K562 (cell line): ENCODE results near the gene MPND.

ENCODE experiments used
- CTCF ChIP-seq, 3 experiments: IDR thresholded peaks in 2 of 3; conservative IDR thresholded peaks in 1 of 3; 2 replicates each; pipeline ENCODE4 v1.5.1; 2011 to 2012; ENCODE audit warnings: low read length in 3 of 3, mild to moderate bottlenecking in 3 of 3, control low read depth in 2 of 3, improper control_type of control experiment in 1 of 3, inconsistent platforms in 1 of 3, low read depth in 1 of 3, mixed read lengths in 1 of 3, moderate library complexity in 1 of 3; ENCODE audit not compliant: insufficient read depth in 2 of 3
- EP300 ChIP-seq: IDR thresholded peaks from 2 replicates; pipeline ENCODE4 v1.6.1; 2012; ENCODE audit warnings: low read length, improper control_type of control experiment
- ETV5 ChIP-seq: sonication (generic); formaldehyde crosslinking; IDR thresholded peaks from 2 replicates; pipeline ENCODE4 v1.4.0; 2020; ENCODE audit warnings: low read depth, mild to moderate bottlenecking, missing genetic modification reagents
- HDGF ChIP-seq: fragments of 450-650 bp; IDR thresholded peaks from 2 replicates; pipeline ENCODE4 v1.6.1; 2016
- KAT8 ChIP-seq: fragments of 450-650 bp; IDR thresholded peaks from 2 replicates; pipeline ENCODE4 v1.6.1; 2016; ENCODE audit warnings: low read depth, mild to moderate bottlenecking
- KDM1A ChIP-seq, 2 experiments: fragments of 450-650 bp; IDR thresholded peaks; 2 replicates each; pipeline ENCODE4 v1.6.1; 2016; ENCODE audit warnings: mild to moderate bottlenecking in 2 of 2
- LARP7 ChIP-seq: fragments of 450-650 bp; IDR thresholded peaks from 2 replicates; pipeline ENCODE4 v1.6.1; 2016
- NR3C1 ChIP-seq: sonication (generic); formaldehyde crosslinking; IDR thresholded peaks from 2 replicates; pipeline ENCODE4 v1.8.1; 2022; ENCODE audit warnings: missing genetic modification reagents
- RNF2 ChIP-seq: sonication (generic); IDR thresholded peaks from 2 replicates; pipeline ENCODE4 v1.6.1; 2016
- U2AF1 ChIP-seq: fragments of 200-400 bp; formaldehyde crosslinking; optimal IDR thresholded peaks from 2 replicates; pipeline ENCODE3; 2017; ENCODE audit warnings: mild to moderate bottlenecking, low read depth, low read length, moderate library complexity
- ZNF175 ChIP-seq: fragments of 200-800 bp; sonication (Bioruptor generic); IDR thresholded peaks from 2 replicates; pipeline ENCODE4 v1.6.1; 2016; ENCODE audit warnings: low read depth, mild to moderate bottlenecking, missing genetic modification characterization, missing compliant biosample characterization

DNA sequence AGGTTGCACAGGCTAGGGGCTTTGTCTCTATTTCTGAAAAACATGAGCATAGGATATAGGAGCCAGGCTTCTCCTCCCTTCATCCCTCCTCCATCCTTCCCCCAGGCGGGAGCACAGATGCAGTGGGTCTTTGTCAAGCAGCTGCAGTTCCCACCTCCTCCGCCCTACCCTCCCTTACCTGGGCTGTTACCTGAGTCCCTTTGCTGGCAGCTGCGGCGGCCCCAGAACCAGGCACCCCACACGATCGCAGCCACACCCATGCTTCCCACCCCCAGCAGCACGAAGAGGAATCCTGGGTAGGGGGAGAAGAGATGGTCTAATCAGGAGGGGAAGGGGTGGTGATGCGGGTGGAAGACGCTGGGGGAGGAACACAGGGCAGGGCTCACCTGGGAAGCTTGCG lies 49.0 kb upstream of the MPND start:
- TF ChIP-seq CTCF (IDR thresholded peaks at IDR 0.05 in 2 of 3, conservative IDR thresholded peaks at IDR 0.05 in 1 of 3; ENCODE audit: insufficient read depth in 2 of 3, low read depth in 1 of 3, low read length in 3 of 3) (no peak), ETV5 (CRISPR knock-in tag) (no peak), HDGF (no peak), EP300 (no peak), NR3C1 (CRISPR knock-in tag) (no peak), KDM1A (IDR thresholded peaks at IDR 0.05) (no peak), RNF2 (no peak), KAT8 (no peak), ZNF175 (CRISPR knock-in tag) (no peak), U2AF1 (no peak), LARP7 (no peak)
